ENCODE measurements around the gene AFF1. TPM values are rescaled to one million over a fixed set of nuclear protein-coding genes. Genes with fewer than 3 reads are reported as not detected.

Gene AFF1
- total RNA-seq, 6 experiments from 2014 or later = 23.8 to 39.6 (median 34.9) TPM

DNA sequence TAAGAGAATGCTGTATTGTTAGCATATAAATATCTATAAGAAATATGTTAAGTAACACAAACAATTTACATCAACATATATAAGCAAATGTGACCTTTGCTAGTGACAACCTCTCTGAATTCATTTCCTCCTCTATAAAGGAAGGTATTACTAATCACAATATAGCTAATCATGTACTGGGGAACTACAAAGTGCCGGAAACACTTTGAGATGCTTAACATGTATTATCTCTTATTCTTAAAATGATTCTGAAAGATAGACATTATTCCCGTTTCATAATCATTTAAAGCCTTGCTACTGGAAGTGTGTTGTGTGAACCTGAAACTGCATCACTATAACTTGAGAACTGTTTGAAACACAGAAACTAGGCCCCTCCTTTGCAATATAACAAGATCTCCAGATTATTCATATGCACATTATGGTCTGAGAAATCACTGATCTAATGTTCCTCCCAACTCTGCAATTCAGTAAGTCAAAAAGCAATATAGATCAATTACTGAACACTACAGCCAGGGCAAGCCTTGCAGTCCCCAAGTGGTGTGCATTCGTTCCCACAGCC lies 231.6 kb downstream of the AFF1 start:
- TF ChIP-seq, protein P1, sequence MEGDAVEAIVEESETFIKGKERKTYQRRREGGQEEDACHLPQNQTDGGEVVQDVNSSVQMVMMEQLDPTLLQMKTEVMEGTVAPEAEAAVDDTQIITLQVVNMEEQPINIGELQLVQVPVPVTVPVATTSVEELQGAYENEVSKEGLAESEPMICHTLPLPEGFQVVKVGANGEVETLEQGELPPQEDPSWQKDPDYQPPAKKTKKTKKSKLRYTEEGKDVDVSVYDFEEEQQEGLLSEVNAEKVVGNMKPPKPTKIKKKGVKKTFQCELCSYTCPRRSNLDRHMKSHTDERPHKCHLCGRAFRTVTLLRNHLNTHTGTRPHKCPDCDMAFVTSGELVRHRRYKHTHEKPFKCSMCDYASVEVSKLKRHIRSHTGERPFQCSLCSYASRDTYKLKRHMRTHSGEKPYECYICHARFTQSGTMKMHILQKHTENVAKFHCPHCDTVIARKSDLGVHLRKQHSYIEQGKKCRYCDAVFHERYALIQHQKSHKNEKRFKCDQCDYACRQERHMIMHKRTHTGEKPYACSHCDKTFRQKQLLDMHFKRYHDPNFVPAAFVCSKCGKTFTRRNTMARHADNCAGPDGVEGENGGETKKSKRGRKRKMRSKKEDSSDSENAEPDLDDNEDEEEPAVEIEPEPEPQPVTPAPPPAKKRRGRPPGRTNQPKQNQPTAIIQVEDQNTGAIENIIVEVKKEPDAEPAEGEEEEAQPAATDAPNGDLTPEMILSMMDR (IDR thresholded peaks at IDR 0.05) = no peak
- TF ChIP-seq POLR2A (IDR thresholded peaks at IDR 0.05) = no peak
- peak overlapping the region in 1 of 3 donors; percentile 4 for H3K27ac ChIP-seq
- H3K27me3 ChIP-seq = no peaks in the 10 kb centered on the region
- no peaks in the 10 kb centered on the region for H3K9me3 ChIP-seq
- no peaks in the 10 kb centered on the region for H3K36me3 ChIP-seq
- H3K4me1 ChIP-seq = peaks cover 0 to 5% (median 0%) of the 10 kb centered on the region in 4 donors
- intact Hi-C loops (cut with DNase I) = no loop called here
- DNase-seq (no peak), ATAC-seq (no peak)
- H3K4me3 ChIP-seq = no peak overlapping the region
- WGBS (ENCODE audit: insufficient coverage, low coverage, low lambda C conversion rate, missing lambda C conversion rate) = 74% methylated on average over 2 of the region's 3 CpGs

DNA sequence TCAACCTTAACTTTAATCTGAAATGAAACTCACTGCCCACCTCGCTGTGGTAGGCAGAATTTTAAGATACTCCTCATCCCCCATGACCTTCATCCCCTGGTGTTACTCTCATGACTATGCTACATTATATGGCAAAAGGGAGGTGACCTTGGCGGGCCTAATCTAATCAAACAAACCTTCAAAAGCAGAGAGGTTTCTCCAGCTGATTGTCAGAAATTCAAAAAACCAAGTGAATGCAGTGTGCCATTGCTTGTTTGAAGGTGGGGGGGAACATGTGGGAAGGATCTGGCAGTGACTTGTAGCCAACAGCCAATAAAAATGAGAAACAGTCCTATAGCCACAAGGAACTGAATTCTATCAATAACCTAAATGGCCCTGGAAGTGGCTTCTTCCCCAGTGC lies 237.1 kb downstream of the AFF1 start:
- intact Hi-C loops (cut with DNase I) = no loop called here
- no peak overlapping the region for H3K4me3 ChIP-seq
- no peaks in the 10 kb centered on the region for H3K27me3 ChIP-seq
- ATAC-seq (no peak), DNase-seq (no peak)
- H3K36me3 ChIP-seq = no peaks in the 10 kb centered on the region
- no peak overlapping the region for H3K27ac ChIP-seq
- no peaks in the 10 kb centered on the region for H3K9me3 ChIP-seq
- TF ChIP-seq POLR2A (IDR thresholded peaks at IDR 0.05) = no peak
- TF ChIP-seq, protein P1 (IDR thresholded peaks at IDR 0.05) = no peak
- 100% methylated on average over 2 of the region's 2 CpGs for WGBS (ENCODE audit: insufficient coverage, low coverage, low lambda C conversion rate, missing lambda C conversion rate)
- no peaks in the 10 kb centered on the region for H3K4me1 ChIP-seq

DNA sequence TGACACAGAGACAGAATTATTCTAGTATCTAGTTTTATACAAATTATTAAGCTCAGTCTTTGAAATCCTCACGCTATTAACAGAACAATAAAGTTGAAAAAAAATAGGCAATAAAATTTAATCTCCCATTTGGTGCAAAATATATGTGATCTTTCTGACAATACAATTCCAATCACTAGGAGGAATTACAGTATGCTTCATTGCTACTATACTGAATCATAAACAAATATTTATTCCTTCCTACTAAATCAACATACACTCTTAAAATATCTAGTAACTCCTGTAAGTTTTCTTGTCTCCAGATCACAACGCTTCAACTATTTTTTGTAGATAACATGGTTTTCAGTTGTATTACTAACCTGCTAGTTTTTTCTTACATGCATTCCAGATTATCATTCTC lies 239.9 kb downstream of the AFF1 start:
- ATAC-seq = no peak
- Histone ChIP-seq H3K36me3 (no peaks in the 10 kb centered on the region), H3K4me1 (no peaks in the 10 kb centered on the region), H3K27me3 (no peaks in the 10 kb centered on the region), H3K9me3 (no peaks in the 10 kb centered on the region), H3K27ac (no peak overlapping the region), H3K4me3 (no peak overlapping the region)
- TF ChIP-seq, protein P1 (IDR thresholded peaks at IDR 0.05) = no peak
- TF ChIP-seq POLR2A (IDR thresholded peaks at IDR 0.05) = no peak
- 100% methylated on average over 2 of the region's 2 CpGs for WGBS (ENCODE audit: insufficient coverage, low coverage, low lambda C conversion rate, missing lambda C conversion rate)
- DNase-seq = no peak
- intact Hi-C loops (cut with DNase I) = no loop called here

DNA sequence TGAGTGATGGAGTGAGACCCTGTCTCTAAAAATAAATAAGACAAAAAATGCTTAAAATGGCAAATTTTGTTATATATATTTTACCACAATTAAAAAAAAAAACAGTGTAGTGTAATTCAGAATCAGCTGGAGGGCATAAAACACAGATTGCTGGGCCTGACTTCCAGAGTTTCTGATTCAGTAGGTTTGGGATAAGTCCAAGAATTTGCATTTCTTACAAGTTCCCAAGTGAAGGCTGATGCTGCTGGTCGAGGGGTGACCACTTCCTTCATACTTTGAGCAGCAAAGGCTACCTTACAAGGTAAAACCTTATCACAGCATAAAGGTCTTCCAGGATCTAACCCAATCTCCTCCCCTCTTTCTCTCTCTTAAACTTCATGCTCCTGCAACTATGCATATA lies 244.9 kb downstream of the AFF1 start:
- H3K27me3 ChIP-seq = no peaks in the 10 kb centered on the region
- TF ChIP-seq, protein P1 (IDR thresholded peaks at IDR 0.05) = no peak
- TF ChIP-seq POLR2A (IDR thresholded peaks at IDR 0.05) = no peak
- intact Hi-C loops (cut with DNase I) = no loop called here
- H3K36me3 ChIP-seq = no peaks in the 10 kb centered on the region
- DNase-seq = no peak
- no peak overlapping the region for H3K4me3 ChIP-seq
- 50% methylated on average over 1 of the region's 1 CpG for WGBS (ENCODE audit: insufficient coverage, low coverage, low lambda C conversion rate, missing lambda C conversion rate)
- ATAC-seq = no peak
- no peaks in the 10 kb centered on the region for H3K9me3 ChIP-seq
- H3K4me1 ChIP-seq = no peaks in the 10 kb centered on the region
- H3K27ac ChIP-seq = no peak overlapping the region

DNA sequence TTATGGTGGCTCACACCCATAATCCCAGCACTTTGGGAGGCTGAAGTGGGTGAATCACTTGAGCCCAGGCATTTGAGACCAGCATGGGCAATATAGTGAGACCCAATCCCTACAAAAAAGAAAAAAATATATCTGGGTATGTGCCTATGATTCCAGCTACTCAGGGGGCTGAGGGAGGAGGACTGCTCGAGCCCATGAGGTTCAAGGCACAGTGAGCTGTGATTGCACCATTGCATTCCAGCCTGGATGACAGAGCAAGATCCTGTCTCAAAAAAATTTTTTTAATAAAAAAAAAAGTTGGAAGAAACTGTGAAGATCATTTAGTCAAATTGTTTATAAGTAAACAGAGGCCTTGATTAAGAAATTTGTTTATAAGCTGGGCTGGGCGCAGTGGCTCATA lies 246.0 kb downstream of the AFF1 start:
- H3K36me3 ChIP-seq = no peaks in the 10 kb centered on the region
- no peaks in the 10 kb centered on the region for H3K9me3 ChIP-seq
- H3K27me3 ChIP-seq = no peaks in the 10 kb centered on the region
- H3K4me3 ChIP-seq = no peak overlapping the region
- no peaks in the 10 kb centered on the region for H3K4me1 ChIP-seq
- ATAC-seq (no peak), DNase-seq (no peak)
- TF ChIP-seq POLR2A (IDR thresholded peaks at IDR 0.05) = no peak
- TF ChIP-seq, protein P1 (IDR thresholded peaks at IDR 0.05) = no peak
- H3K27ac ChIP-seq = no peak overlapping the region
- intact Hi-C loops (cut with DNase I) = no loop called here
- 95% methylated on average over 2 of the region's 2 CpGs for WGBS (ENCODE audit: insufficient coverage, low coverage, low lambda C conversion rate, missing lambda C conversion rate)
